ENCODE data around the gene ULBP3. TPM values are rescaled to one million over a fixed set of nuclear protein-coding genes. Genes with fewer than 3 reads are reported as not detected.

ULBP3 gene
- total RNA-seq, 1 donor from 2014 or later, result 3.3 TPM

- H3K36me3 Mint-ChIP-seq (ENCODE audit: unreplicated experiment), result no peaks in the 10 kb centered on the region
- TF ChIP-seq CTCF (IDR thresholded peaks at IDR 0.05), result no peak
- DNase-seq (ENCODE audit: extremely low spot score, unreplicated experiment), result no peak
- peaks cover 7% of the 10 kb centered on the region for H3K27me3 Mint-ChIP-seq (ENCODE audit: unreplicated experiment)
- H3K4me3 Mint-ChIP-seq (ENCODE audit: unreplicated experiment), result no peak overlapping the region
- H3K27ac Mint-ChIP-seq (ENCODE audit: unreplicated experiment), result no peak overlapping the region
- no peaks in the 10 kb centered on the region for H3K9me3 Mint-ChIP-seq (ENCODE audit: unreplicated experiment)
- H3K4me1 Mint-ChIP-seq (ENCODE audit: unreplicated experiment), result no peaks in the 10 kb centered on the region
These were observed 43.3 kb upstream of the ULBP3 start for GRCh38 chr6:150112233-150112632.

GRCh38 chr6:150102750-150103270, 33.9 kb upstream of the ULBP3 start:
- Mint-ChIP-seq H3K27me3 (ENCODE audit: unreplicated experiment) (peaks cover 25% of the 10 kb centered on the region), H3K4me1 (ENCODE audit: unreplicated experiment) (no peaks in the 10 kb centered on the region), H3K4me3 (ENCODE audit: unreplicated experiment) (no peak overlapping the region), H3K27ac (ENCODE audit: unreplicated experiment) (no peak overlapping the region), H3K9me3 (ENCODE audit: unreplicated experiment) (no peaks in the 10 kb centered on the region), H3K36me3 (ENCODE audit: unreplicated experiment) (no peaks in the 10 kb centered on the region)
- TF ChIP-seq CTCF (IDR thresholded peaks at IDR 0.05), result no peak
- DNase-seq (ENCODE audit: extremely low spot score, unreplicated experiment), result no peak

- Mint-ChIP-seq H3K4me1 (ENCODE audit: unreplicated experiment) (no peaks in the 10 kb centered on the region), H3K4me3 (ENCODE audit: unreplicated experiment) (no peak overlapping the region), H3K36me3 (ENCODE audit: unreplicated experiment) (no peaks in the 10 kb centered on the region), H3K9me3 (ENCODE audit: unreplicated experiment) (no peaks in the 10 kb centered on the region), H3K27ac (ENCODE audit: unreplicated experiment) (no peak overlapping the region), H3K27me3 (ENCODE audit: unreplicated experiment) (peaks cover 22% of the 10 kb centered on the region)
- TF ChIP-seq CTCF (IDR thresholded peaks at IDR 0.05), result no peak
- DNase-seq (ENCODE audit: extremely low spot score, unreplicated experiment), result no peak
These were observed 31.8 kb upstream of the ULBP3 start for GRCh38 chr6:150100745-150101144.

GRCh38 chr6:150099953-150100352, 31.0 kb upstream of the ULBP3 start:
- no peak overlapping the region for H3K27ac Mint-ChIP-seq (ENCODE audit: unreplicated experiment)
- no peaks in the 10 kb centered on the region for H3K9me3 Mint-ChIP-seq (ENCODE audit: unreplicated experiment)

GRCh38 chr6:150099546-150099945, 30.6 kb upstream of the ULBP3 start:
- Mint-ChIP-seq H3K9me3 (ENCODE audit: unreplicated experiment) (no peaks in the 10 kb centered on the region), H3K27ac (ENCODE audit: unreplicated experiment) (no peak overlapping the region), H3K4me1 (ENCODE audit: unreplicated experiment) (no peaks in the 10 kb centered on the region), H3K36me3 (ENCODE audit: unreplicated experiment) (no peaks in the 10 kb centered on the region), H3K4me3 (ENCODE audit: unreplicated experiment) (no peak overlapping the region), H3K27me3 (ENCODE audit: unreplicated experiment) (peaks cover 34% of the 10 kb centered on the region)
- DNase-seq (ENCODE audit: extremely low spot score, unreplicated experiment), result no peak
- TF ChIP-seq CTCF (IDR thresholded peaks at IDR 0.05), result no peak

More at GRCh38 chr6:150099953-150100352, 31.0 kb upstream of the ULBP3 start:
- DNase-seq (ENCODE audit: extremely low spot score, unreplicated experiment), result no peak
- no peaks in the 10 kb centered on the region for H3K36me3 Mint-ChIP-seq (ENCODE audit: unreplicated experiment)
- TF ChIP-seq CTCF (IDR thresholded peaks at IDR 0.05), result no peak
- peaks cover 30% of the 10 kb centered on the region for H3K27me3 Mint-ChIP-seq (ENCODE audit: unreplicated experiment)
- H3K4me1 Mint-ChIP-seq (ENCODE audit: unreplicated experiment), result no peaks in the 10 kb centered on the region
- no peak overlapping the region for H3K4me3 Mint-ChIP-seq (ENCODE audit: unreplicated experiment)

All from osteocyte (in vitro differentiated cells).